OCI-LY3 (cell line): ENCODE results near the gene SHROOM1.

Experiments
- H2AFZ ChIP-seq: fragments of 200-600, 300-600 bp; shearing (Covaris generic); 2 replicates; pipeline ENCODE4 v1.6.0; 2014; ENCODE audit warnings: antibody characterized with exemption, low read depth, low read length
- H3K27ac ChIP-seq: fragments of 200-600, 300-600 bp; sonication (generic); 2 replicates; pipeline ENCODE4 v1.5.1; 2014; ENCODE audit warnings: mild to moderate bottlenecking, low read length, moderate library complexity, mixed read lengths
- H3K27me3 ChIP-seq: fragments of 200-600, 300-600 bp; sonication (generic); 2 replicates; pipeline ENCODE4 v1.6.1; 2014; ENCODE audit warnings: low read depth, low read length, mixed read lengths
- H3K36me3 ChIP-seq: fragments of 200-600, 300-600 bp; sonication (generic); replicated peaks from 2 replicates; pipeline ENCODE3; 2014; ENCODE audit warnings: low read depth, low read length, mixed read lengths
- H3K4me1 ChIP-seq: fragments of 300-600, 200-600 bp; sonication (generic); 2 replicates; pipeline ENCODE4 v1.6.1; 2014; ENCODE audit warnings: low read length, mixed read lengths
- H3K4me2 ChIP-seq: fragments of 200-600, 300-600 bp; sonication (generic); 2 replicates; pipeline ENCODE4 v1.6.1; 2014; ENCODE audit warnings: low read length, mixed read lengths
- H3K4me3 ChIP-seq: fragments of 300-600, 200-600 bp; sonication (generic); 2 replicates; pipeline ENCODE4 v1.5.1; 2014; ENCODE audit warnings: antibody characterized with exemption, mild to moderate bottlenecking, low read length, moderate library complexity
- H3K79me2 ChIP-seq: fragments of 300-600, 200-600 bp; shearing (Covaris generic); 2 replicates; pipeline ENCODE4 v1.6.1; 2014; ENCODE audit warnings: mild to moderate bottlenecking, low read length, mixed read lengths
- H3K9ac ChIP-seq: fragments of 300-600, 200-600 bp; shearing (Covaris generic); 2 replicates; pipeline ENCODE4 v1.6.0; 2014; ENCODE audit warnings: mild to moderate bottlenecking, low read length, moderate library complexity
- H3K9me3 ChIP-seq: fragments of 200-600, 300-600 bp; shearing (Covaris generic); 2 replicates; pipeline ENCODE4 v1.6.1; 2014; ENCODE audit warnings: low read length, mixed read lengths; ENCODE audit not compliant: insufficient read depth
- H4K20me1 ChIP-seq: fragments of 200-600, 300-600 bp; sonication (generic); 2 replicates; pipeline ENCODE4 v1.6.1; 2016; ENCODE audit warnings: low read length, mixed read lengths; ENCODE audit not compliant: insufficient read depth
- CTCF ChIP-seq: fragments of 200-600, 300-600 bp; sonication (generic); IDR thresholded peaks from 2 replicates; pipeline ENCODE4 v1.5.1; 2014; ENCODE audit warnings: antibody characterized with exemption, low read length, low read depth
- EZH2phosphoT487 ChIP-seq: fragments of 200-600 bp; shearing (Covaris generic); IDR thresholded peaks from 2 replicates; pipeline ENCODE4 v1.6.1; 2018; ENCODE audit warnings: antibody characterized with exemption, mixed run types, low read depth

Gene SHROOM1

DNA sequence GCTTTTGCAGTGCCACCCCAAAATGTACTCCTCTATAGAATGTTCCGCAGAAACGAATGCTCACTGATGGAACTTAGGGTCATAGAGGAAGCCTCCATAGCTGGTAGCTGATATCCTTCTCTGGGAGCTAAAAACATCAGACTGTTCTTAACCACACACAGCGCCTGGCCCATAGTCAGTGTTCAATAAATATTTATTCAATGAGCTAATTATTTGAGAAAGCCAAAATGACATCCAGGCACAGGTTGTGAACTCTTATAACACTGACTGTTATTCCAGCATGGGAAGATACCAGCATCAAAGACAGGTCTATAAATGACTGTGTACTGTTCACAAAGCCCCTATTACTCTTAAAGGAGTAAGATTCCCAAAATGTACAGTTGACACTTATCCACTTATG is 22.9 kb upstream of the SHROOM1 start:
- Histone ChIP-seq H3K36me3 (no peaks in the 10 kb centered on the region), H3K4me2 (no peak overlapping the region), H3K9me3 (no peaks in the 10 kb centered on the region), H3K79me2 (no peaks in the 10 kb centered on the region), H3K27ac (no peak overlapping the region), H3K9ac (no peak overlapping the region), H3K27me3 (no peaks in the 10 kb centered on the region), H3K4me3 (no peak overlapping the region), H4K20me1 (no peaks in the 10 kb centered on the region), H3K4me1 (no peaks in the 10 kb centered on the region), H2AFZ (no peak overlapping the region)
- TF ChIP-seq CTCF (no peak), EZH2phosphoT487 (no peak)

DNA sequence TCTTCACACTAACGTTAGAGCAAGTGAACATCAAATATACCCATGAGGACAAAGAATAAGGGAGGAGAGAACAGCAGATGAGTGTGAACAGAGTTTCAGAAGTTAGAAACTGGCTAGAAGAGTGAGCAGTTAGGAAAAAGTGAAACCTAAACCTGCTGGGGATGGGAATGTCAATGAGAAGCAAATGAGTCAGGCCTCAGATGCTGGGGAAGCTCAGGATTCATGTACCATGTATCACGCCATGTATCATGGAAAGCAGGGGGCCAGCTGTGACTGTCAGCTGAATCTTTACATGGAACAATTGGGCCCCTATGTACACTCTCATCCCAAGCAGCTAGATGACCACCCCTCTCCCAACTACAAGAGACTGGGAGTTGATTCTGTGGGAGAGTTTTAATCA is 19.6 kb upstream of the SHROOM1 start:
- Histone ChIP-seq H2AFZ (no peak overlapping the region), H3K27me3 (no peaks in the 10 kb centered on the region), H3K27ac (no peak overlapping the region), H3K4me2 (no peak overlapping the region), H3K9me3 (no peaks in the 10 kb centered on the region), H3K79me2 (no peaks in the 10 kb centered on the region), H3K4me3 (no peak overlapping the region), H3K9ac (no peak overlapping the region), H4K20me1 (no peaks in the 10 kb centered on the region), H3K4me1 (no peaks in the 10 kb centered on the region), H3K36me3 (no peaks in the 10 kb centered on the region)
- TF ChIP-seq CTCF: no peak
- no peak for TF ChIP-seq EZH2phosphoT487

- Histone ChIP-seq H3K9ac (no peak overlapping the region), H3K79me2 (no peaks in the 10 kb centered on the region), H4K20me1 (no peaks in the 10 kb centered on the region), H2AFZ (no peak overlapping the region), H3K36me3 (no peaks in the 10 kb centered on the region), H3K4me2 (no peak overlapping the region), H3K27ac (no peak overlapping the region), H3K27me3 (no peaks in the 10 kb centered on the region), H3K4me3 (no peak overlapping the region), H3K4me1 (no peaks in the 10 kb centered on the region), H3K9me3 (no peaks in the 10 kb centered on the region)
- TF ChIP-seq CTCF: no peak
- TF ChIP-seq EZH2phosphoT487: no peak
These were observed 18.9 kb upstream of the SHROOM1 start for GRCh38 chr5:132849347-132849746.

GRCh38 chr5:132848270-132848669 is 17.8 kb upstream of the SHROOM1 start:
- H3K4me3 ChIP-seq: no peak overlapping the region
- H2AFZ ChIP-seq: no peak overlapping the region
- H4K20me1 ChIP-seq: no peaks in the 10 kb centered on the region
- H3K36me3 ChIP-seq: no peaks in the 10 kb centered on the region
- no peaks in the 10 kb centered on the region for H3K4me1 ChIP-seq
- no peak overlapping the region for H3K4me2 ChIP-seq
- no peak overlapping the region for H3K27ac ChIP-seq
- H3K79me2 ChIP-seq: no peaks in the 10 kb centered on the region
- no peaks in the 10 kb centered on the region for H3K9me3 ChIP-seq
- no peaks in the 10 kb centered on the region for H3K27me3 ChIP-seq
- H3K9ac ChIP-seq: no peak overlapping the region
- no peak for TF ChIP-seq CTCF
- TF ChIP-seq EZH2phosphoT487: no peak
